RPMI7951 (cell line): ENCODE results near the gene CD99L2. TPM values are rescaled to one million over a fixed set of nuclear protein-coding genes. Genes with fewer than 3 reads are reported as not detected.
A peak's percentile ranks its signal among the peaks of the same experiment; 100 is the strongest.

Experiments used
- DNase-seq: peaks from one replicate; pipeline ENCODE4 v3.0.0-alpha.2; 2012; ENCODE audit warnings: low read depth
- total RNA-seq: library from RNA; depleted of rRNA; stranded (reverse); fragments of >200 nt; shearing (Covaris generic); gene quantifications from 2 replicates; pipeline ENCODE4 v1.2.3, GENCODE V29; 2014

The CD99L2 gene
- total RNA-seq, 1 experiment from 2014 or later = 48.9 TPM

DNA sequence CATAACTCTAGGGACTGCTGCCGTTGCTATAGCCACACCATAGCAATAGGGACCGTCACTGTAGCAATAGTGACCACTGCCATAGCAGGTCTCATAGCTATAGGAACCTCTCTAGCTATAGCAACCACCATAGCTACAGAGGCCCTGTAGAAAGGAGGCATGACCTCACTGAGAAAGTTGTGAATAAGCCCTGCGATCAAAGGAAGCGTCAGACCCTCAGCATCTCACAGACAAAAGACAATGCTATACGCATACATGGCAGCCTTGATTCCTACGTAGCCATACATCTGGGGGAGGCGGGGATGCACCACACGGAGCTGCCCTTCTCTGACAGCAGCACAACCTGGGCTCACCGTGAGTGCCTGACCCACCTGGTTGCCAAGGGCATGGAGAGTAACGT is 116.8 kb downstream of the CD99L2 start:
- DNase-seq = no peak

DNA sequence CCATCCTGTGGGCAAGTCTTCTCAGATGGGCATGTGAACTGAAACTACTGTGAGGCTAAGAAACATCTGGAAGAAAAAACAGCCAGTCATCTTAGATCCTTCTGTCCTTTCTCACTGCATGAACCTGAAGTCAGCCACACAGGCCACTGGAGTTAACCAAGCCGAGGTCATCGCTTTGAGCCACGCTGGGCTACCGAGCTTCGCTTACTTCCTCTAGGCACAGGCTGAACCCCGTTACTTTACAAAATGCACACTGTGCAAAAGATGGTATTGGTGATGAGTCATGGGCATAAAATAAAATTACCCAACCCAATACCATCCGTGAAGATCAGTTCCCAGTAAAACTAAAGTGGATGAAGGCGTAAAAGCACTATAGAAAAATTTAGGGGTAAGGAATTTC is 119.1 kb downstream of the CD99L2 start:
- no peak for DNase-seq

DNA sequence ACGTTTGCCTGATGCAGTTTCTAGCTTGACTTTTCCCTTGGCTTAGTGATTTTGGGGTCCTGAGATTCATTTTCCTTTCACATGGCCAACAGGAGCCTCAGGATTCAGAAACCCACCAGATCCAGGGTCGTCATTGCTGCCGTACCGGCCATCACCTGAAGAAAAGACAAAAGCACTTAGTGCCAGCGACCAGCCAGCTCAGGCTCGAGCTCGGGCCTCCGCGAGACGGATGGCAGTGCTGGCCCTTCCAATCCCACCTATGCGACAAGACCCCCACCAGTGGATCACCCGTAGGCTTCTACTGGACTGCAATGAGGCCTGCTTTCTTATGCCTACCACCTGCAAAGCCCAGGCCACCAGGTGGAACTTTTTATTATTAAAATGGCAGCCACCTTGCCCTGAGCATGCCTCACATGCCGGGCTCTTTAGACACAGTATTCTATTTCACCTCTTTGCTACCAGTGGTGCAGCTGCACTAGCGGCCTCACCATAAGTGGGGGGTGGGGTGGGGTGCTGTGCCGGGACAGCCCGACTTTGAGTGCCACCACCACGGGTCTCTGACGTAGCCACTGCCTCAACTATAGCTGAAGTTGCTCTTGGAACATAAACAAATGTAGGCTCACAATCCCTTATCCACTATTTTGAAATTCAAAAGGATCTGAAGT is 121.0 kb downstream of the CD99L2 start:
- DNase-seq = no peak

DNA sequence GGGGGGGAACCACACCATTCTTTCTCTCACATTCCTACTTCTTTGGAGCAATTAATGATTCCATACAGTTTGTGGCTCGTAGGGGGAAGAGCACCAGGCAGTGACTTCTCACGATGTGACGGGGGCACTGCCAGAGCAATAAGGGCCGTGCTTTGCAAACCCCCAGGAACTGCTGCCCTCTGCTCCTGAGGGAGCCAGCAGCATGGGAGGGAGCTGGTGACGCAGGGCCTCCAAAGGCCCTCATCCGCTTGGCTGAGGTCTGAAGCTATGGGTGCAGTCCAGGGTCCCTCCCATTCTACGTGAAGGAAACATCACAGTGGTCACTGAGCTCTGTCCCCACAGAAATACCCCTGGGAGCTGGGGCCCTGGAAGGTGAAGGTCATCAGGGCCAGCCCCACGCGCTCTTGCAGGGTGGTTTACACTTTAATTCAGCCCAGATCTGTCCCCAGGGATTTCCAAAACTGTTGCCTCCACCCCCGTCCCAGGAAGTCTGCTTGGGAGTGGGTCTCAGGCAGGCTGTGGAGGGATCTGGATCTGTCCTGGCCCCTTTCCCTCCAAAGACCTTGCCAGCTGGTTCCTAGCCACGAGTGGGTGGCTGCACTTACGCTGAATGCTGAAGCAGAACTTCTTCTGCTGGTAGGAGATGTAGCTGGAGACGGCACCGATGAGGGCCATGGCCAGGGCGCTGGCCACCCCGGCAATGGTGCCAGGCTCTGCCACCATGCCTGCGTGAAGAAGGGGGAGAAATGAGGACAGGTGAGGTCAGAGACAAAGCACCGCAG is 122.7 kb downstream of the CD99L2 start:
- no peak for DNase-seq

DNA sequence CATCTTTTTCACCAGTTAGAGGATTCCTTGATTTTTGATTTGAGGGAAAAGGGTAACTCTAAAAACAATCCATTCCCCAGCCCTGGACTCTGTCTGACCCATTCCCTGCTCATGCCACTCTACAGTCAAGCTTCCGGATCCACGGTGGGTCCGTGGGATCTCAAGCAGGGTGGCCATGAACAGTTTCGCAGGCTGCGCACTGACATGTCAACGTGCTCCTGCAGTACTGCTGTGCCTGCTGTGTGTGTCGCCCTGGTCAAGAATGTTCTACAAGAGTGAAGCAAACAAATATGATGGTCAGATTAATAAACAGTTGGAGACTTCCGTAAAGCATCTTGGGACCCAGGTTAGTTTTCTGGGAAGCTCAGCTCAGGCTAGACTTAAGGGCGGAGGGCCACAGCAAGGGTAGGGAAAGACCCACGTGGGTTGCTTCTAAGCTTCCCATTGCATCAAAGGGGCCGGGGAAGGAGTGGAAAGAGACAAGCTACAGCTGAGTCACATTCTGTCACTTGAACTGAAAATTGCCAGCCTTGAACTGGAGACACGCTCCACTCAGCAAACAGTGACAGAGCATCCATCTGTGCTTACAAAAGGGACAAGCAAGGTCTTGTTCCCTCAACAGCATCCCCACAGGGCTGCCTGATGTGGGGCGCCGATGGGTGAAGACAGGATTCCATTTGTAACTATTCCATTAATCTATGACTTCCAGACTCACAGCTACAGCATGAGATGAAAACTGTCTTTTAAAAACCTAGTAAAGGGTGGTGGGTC is 123.5 kb downstream of the CD99L2 start:
- no peak for DNase-seq

DNA sequence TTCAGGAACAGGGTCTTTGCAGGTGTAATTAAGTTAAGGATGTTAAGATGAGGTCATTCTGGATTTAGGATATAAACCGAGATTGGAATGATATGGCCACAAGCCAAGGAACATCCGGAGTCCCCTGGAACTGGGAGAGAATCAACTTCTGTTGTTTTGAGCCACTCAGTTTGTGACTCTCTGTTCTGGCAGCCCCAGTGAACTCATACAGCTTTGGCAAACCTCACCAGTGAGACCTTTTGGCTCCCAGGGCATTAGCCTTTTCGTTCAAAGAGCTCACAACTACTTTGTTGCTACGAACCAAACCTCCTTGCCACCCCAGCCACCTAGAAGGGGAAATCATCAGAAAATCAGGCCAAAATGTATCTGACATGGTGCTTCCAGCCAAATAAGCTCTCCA is 124.8 kb downstream of the CD99L2 start:
- no peak for DNase-seq

DNA sequence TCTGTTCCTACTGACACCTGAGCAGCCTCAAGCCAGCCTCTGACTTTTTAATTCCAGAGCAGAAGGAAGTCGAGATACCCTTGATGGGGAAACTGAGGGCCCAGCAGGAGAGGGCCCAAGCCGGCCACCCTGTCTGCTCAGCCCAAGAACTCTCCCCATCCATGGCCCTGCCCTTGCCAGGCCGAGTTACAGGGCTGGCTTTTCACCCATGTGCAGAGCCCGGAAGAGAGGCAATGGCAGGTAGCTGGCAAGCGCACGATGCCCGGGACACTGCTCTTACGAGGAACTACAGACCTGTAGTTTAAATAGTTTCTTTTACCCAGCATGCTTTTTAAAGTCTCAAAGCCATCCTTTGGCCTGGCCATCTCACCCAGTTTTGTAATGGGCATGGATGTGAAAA is 125.4 kb downstream of the CD99L2 start:
- DNase-seq = no peak

DNA sequence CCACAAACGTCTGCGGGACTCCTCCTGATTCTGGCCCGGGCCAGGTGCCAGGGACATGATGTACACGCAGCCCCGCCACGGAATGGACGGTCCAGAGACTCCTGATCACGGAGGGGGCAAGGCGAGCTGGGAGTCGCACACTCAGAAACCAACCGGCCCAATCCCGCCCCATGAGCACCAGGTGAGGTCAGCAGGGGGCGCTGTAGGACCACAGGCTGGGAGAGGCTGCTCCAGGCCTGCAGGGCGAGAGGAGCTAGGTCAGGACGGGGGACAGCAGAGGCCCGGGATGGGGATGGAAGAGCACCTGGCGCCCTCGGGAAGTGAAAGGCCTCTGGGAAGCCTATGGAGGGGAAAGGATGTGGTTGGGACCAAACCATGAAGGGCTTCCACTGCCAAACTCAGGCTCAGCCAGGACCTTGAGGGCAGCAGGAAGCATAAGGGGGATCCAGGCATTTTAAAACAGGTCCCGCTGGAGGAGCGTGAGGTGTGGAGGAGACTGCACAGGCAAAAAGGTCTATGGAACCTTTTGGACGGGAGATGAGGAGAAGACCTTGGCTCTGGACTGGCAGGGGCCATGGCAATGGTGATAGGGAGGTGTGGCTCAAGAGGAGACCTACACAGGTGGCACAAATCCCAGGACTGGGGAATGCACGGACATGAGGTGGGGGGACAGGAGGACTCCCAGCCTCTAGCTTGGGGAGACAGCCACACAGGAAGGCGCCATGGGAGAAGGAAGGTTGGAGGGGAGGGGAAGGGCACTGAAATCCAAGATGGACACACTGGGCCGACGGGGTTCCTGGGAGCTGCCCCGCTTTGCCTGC is 126.1 kb downstream of the CD99L2 start:
- peak; percentile 59 for DNase-seq

DNA sequence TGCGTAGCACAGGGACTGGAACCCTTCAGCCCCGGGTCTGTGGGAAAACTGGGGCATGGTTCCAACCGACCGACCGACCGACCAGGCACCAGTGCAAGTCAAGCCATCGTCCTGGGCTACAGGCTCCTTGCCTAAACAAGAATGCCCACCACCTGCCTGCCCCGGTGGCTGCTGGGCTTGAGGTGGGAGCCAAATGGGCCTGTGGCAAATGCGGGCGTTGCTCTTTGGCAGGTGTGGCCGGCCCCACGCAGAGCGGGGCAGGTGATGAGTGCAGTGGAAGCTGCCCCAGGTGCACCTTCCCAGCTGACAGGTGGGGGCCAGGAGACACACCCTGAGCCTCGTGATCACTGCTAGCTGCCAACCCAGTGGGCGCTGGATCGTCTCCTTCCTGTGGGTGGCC is 127.4 kb downstream of the CD99L2 start:
- DNase-seq = no peak

DNA sequence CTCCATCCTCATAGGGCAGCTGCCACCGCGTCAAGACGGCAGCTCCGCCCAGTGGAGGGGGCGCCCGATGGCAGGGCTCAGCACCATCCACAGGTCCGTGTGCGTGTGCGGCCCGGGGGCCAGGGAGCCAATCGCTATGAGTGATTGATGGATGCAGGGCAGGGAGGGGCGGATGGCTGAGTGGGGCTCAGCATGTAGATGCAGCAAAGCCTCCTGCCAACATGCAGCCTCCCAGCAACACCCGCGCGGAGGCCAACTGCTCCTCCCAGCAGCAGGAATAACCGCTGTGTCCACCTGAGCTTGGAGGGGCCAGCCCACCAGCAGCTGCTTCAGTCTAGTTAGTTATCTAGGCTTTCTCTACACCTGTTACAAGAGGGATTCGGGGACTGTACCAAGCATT is 127.8 kb downstream of the CD99L2 start:
- DNase-seq = no peak

DNA sequence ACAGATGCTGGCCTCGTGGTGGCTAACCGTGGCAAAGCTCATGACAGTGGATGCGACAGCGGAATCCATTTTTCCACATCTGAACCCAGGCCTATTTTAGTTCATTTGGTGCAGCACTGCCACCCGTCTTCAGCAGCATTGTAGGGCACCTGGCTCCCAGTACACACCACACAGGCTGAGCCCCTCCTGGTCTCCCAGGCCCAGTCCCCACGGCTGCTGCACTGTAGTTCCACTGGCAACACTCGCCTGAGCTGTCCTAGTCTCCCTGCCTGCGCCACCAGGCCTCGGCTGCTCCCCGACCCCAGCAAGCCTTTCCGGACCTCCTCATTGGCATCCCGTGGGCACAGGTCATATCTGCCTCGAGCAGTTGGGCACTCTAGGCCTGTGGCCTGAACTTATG is 129.1 kb downstream of the CD99L2 start:
- DNase-seq = no peak

DNA sequence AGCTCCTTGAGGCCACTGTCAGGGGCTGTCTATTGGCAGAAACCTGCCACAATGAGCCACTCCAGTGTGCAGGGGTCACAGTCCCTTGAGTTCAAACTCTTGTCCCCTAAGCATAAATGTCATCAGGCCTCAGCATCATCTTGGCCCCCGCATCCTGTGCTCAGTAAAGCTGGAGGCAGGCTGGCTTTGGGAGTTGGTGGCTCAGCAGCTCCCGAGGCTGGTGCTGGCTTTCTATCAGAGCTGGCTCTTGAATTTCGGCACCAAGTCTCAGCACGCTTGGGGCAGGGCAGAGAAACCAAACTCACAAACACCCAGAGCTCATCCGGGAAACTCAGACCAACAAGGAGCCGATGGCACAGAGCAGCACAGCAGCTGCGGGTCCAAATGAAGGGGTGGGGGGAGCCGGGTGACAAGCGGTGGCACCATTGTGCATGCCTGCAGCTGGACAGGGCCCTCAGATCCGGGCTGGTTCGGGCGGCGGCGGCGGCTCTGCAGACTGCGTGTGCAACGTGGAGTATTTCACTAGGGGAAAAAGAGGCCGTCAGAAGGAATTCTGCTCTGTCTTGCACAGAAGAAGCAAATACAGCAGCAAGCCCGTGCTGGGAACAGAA is 129.8 kb downstream of the CD99L2 start:
- DNase-seq = no peak

DNA sequence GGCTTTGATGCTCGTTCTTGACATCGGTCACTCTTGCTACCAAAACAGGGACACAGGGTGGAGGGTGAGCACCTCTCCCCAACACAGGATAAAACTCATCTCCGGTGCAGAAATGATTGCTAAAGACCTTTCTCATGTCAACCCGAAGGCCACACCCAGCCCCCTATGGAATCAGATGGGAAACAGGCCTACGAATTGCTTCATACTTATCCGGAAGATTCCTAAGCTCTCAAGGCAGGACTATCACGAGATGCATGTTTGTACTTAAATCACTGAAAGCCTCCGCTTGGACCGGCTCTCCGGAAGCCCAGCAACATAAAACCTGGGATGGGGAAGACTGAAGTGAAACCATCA is 130.4 kb downstream of the CD99L2 start:
- DNase-seq = no peak

DNA sequence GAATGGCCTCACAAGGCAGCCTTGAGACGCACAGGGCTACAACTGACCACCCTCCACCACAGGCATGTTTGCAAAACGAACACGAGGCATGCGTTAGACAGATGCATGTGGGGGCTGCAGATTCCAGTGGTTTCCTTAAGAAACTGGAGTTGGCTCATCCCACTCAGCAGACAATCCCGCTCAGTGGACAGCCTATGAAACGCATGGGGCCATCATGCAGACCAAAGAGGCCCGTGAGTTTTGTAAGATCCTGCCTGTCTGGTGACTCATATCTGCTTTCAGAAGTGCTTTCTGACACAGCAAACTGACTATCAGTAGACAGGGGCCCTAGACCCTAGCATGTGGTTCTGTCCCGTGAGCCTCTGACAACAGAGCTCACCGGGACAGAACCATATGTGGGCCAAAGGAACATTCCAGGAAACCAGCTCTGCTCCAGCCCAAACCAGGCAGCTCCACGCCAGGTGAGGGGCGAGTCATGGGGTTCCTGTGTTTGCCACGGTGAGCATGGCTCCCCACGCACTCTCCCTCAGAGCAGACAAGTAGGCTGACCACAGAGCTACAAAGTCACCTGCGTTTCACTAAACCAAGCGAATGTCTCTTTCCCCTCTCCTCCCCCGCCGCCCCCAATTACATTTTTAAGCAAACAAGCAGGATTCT is 130.9 kb downstream of the CD99L2 start:
- DNase-seq = peak; percentile 92

DNA sequence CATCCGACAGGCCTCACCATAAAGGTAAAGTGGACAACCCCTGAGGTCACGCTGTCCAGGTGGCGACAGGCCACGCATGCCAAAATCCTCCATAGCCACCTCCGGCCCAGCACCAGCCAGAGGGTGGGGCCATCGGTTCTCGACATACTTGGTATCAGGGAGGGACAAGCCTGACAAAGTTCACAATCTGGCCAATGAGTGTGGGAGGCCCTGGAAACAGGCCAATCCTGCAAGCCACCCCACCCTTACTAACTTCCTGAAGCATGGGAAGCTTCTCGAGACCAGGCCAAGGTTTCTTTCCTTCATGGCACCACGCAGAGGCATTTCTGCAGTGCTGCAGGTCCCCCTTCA is 131.4 kb downstream of the CD99L2 start:
- DNase-seq = peak; percentile 69

DNA sequence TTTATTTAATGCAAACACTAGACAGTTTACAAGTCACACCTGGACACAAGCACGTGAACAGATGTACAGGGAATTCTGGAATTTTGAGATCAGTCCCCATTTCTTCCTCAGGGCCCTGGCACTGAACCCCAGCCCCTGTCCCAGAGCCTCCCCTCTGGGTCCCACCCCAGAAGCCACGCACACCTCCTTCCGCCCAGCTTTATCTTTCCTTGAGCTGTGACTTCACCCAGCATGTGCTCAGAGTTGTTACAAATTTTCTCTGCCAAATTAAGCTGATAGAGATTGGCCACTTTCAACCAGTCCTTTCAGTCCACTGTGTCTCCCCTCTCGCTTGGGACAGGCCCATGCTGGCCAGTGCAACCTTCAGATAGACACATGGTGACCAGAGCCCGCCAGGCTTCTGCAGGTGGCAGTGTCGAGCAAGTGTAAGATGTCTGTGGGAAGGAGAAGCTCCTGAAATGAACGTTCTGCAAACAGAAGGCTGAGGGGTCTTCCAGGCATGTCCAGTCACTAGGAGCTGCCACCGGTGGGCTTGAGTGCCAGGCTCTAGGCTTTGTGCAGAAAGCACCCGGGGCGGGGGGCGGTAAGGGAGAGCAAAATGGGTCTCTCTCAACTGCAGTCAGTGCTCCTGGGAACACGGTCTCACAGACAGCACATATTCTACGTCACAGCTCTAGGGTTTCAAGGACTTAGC is 132.0 kb downstream of the CD99L2 start:
- peak; percentile 19 for DNase-seq

DNA sequence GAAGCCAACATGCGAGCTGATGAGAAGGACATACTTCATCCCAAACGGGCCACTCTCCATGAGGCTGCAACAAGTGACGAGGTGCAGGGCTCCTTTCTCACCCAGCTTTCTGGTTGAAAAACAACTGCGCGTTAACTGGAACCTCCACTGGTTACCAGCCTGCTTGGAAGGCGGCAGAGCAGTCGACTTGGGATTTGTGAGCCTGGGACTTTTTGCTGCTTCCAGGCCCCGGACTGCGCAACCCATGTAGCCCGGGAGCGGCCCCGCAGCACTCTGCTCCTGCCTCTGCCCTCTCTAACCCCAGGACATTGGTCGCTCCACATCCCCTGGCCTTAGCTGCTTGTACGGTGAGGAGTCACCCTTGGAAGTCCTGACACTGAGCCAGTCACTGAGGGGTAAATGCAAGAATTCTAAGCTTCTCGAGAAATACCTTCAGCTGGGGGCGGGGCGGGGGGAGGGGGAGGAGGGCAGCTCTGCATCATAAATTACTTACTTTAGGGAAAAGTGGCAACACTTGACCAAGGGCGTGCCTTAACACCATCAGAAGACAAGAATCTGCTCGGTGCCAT is 132.6 kb downstream of the CD99L2 start:
- no peak for DNase-seq

DNA sequence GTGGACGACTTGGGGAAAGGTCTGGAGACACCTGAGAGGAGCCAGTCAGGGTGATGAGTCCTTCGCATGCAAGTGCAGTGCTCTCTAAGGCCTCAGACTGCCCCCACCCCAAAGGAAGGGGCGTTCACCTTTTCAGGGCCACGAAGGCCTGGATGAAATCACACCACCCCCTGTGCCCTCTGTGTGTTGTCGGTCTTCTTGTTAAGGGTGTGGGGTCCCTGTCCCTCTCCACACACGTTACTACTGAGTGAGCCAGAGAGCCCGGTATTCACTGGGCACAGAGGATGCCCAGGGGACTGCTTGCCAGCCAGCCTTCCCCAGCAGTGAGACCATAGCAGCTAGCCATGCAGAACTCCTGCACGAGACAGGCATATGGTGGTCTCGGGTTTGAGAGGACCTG is 133.2 kb downstream of the CD99L2 start:
- no peak for DNase-seq

DNA sequence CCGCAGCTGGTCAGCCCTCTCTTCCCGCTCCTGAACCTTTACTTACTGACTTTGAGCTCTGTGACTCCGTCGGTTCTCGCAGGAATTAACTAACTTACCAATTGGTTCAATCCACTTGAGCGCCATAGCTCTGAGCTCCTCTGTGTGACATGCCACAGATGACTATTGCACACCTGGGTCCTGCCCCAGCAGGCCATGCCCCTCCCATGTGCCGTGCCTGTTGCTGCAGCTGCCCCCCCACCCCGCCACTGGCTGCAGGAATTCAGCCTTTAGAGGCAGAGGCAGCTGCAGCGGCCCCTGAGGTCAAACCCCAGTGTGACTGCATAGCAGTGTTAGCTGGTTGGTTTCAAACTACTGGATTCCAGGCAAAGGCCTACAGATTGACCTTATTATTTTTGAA is 134.7 kb downstream of the CD99L2 start:
- no peak for DNase-seq

DNA sequence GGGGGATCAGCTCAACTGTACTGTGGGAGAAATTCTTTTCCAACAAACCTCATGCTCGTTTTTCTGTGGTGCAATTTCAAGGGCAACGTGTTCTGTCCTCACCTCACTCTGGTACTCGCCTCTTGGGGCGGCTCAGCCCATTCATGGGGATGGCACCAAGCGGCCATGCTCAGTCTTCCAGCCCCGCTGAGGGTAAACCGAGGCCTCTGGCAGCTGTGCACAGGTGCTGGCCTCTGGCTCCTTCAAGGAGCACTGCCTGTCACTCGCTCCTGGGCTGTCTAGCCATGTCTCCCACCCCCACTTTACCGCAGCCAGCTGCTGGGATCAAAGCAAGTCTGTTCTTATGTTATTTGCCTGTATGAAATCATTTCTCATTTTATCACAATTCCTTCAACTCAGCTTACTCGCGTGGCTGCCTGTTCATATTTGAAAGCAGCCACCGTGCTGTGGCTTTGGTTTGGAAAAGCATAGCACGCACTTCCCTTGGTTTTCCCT is 135.1 kb downstream of the CD99L2 start:
- DNase-seq = no peak
